HCT116 (cell line): ENCODE measurements around the gene DGCR8.

Experiments used
- ATF3 ChIP-seq: IDR thresholded peaks from 2 replicates; pipeline ENCODE4 v1.6.1; 2012
- CBX3 ChIP-seq: IDR thresholded peaks from 2 replicates; pipeline ENCODE4 v1.6.1; 2012; ENCODE audit warnings: low read depth
- CTCF ChIP-seq, 3 experiments: fragments of 200-600 bp in 1 of 3; sonication (generic) in 1 of 3; IDR thresholded peaks in 2 of 3; conservative IDR thresholded peaks in 1 of 3; 2 replicates each; pipeline ENCODE4 v1.5.1; 2012 to 2017; ENCODE audit warnings: low read depth in 2 of 3, low read length in 2 of 3, antibody characterized with exemption in 1 of 3, borderline replicate concordance in 1 of 3, control low read depth in 1 of 3, mild to moderate bottlenecking in 1 of 3, mixed read lengths in 1 of 3, mixed run types in 1 of 3, moderate library complexity in 1 of 3; ENCODE audit not compliant: insufficient read depth in 1 of 3
- EZH2 ChIP-seq: fragments of 200-600 bp; sonication (generic); IDR thresholded peaks from 2 replicates; pipeline ENCODE4 v1.6.1; 2017; ENCODE audit warnings: antibody characterized with exemption, mixed run types
- POLR2A ChIP-seq: IDR thresholded peaks from 2 replicates; pipeline ENCODE4 v1.7.0; 2011; ENCODE audit warnings: borderline replicate concordance; ENCODE audit not compliant: insufficient read depth, insufficient read length; ENCODE audit errors: extremely low read depth
- POLR2AphosphoS5 ChIP-seq: IDR thresholded peaks from 2 replicates; pipeline ENCODE4 v1.6.1; 2011; ENCODE audit warnings: mild to moderate bottlenecking, low read depth, low read length, moderate library complexity
- SRF ChIP-seq: IDR thresholded peaks from 2 replicates; pipeline ENCODE4 v1.6.1; 2012; ENCODE audit warnings: low read depth
- YY1 ChIP-seq: IDR thresholded peaks from 2 replicates; pipeline ENCODE4 v1.6.1; 2011; ENCODE audit warnings: low read length, low read depth, moderate library complexity, mild to moderate bottlenecking; ENCODE audit not compliant: insufficient replicate concordance; ENCODE audit errors: extremely low read depth
- ZFX ChIP-seq: fragments of 450-650 bp; IDR thresholded peaks from 2 replicates; pipeline ENCODE4 v1.6.1; 2017
- TF ChIP-seq, protein P1 (sequence below): IDR thresholded peaks from 2 replicates; pipeline ENCODE4 v1.6.1; 2012
- TF ChIP-seq, protein P2 (sequence below): IDR thresholded peaks from 2 replicates; pipeline ENCODE4 v1.6.1; 2012; ENCODE audit warnings: low read depth

DNA sequence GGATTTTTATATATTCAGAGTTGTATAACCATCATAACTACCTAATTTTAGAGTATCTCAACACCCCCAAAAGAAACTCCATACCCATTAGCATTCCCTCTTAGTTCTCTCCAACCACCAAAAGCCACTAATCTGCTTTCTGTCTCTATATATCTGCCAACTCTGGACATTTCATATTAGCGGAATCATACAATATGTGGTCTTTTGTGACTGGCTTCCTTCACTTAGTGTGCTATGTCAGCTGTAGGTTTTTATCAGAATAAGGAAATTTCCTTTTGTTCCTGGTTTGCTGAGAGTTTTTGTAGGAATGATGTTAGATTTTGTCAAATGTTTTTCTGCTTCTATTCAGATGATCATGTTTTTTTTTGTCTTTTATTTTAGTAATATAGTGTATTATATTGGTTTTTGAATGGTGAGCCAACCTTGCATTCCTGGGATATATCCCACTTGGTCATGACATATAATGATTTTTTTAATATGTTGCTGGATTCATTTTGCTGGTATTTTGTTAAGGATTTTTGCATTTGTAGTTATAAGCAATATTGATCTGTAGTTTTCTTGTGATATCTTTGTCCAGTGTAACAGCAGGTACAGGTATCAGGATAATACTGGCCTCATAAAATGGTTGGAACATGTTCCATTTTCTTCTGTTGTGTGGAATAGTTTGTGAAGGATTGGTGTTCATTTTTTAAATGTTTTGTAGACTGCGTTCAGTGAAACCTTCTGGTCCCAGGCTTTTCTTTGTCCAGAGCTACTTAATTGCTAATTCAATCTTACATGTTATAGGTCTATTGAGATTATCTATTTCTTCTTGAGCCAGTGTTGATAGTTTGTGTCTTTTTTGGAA lies 16.8 kb downstream of the DGCR8 start:
- no peak for TF ChIP-seq CTCF (IDR thresholded peaks at IDR 0.05 in 2 of 3, conservative IDR thresholded peaks at IDR 0.05 in 1 of 3; ENCODE audit: borderline replicate concordance in 1 of 3, insufficient read depth in 1 of 3, low read depth in 2 of 3, low read length in 2 of 3)
- no peak for TF ChIP-seq POLR2AphosphoS5
- no peak for TF ChIP-seq POLR2A
- TF ChIP-seq EZH2, result no peak
- TF ChIP-seq ZFX, result no peak
- no peak for TF ChIP-seq YY1
- TF ChIP-seq CBX3, result no peak
- TF ChIP-seq SRF, result no peak
- TF ChIP-seq, protein P1, sequence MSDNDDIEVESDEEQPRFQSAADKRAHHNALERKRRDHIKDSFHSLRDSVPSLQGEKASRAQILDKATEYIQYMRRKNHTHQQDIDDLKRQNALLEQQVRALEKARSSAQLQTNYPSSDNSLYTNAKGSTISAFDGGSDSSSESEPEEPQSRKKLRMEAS, result no peak
- TF ChIP-seq, protein P2, sequence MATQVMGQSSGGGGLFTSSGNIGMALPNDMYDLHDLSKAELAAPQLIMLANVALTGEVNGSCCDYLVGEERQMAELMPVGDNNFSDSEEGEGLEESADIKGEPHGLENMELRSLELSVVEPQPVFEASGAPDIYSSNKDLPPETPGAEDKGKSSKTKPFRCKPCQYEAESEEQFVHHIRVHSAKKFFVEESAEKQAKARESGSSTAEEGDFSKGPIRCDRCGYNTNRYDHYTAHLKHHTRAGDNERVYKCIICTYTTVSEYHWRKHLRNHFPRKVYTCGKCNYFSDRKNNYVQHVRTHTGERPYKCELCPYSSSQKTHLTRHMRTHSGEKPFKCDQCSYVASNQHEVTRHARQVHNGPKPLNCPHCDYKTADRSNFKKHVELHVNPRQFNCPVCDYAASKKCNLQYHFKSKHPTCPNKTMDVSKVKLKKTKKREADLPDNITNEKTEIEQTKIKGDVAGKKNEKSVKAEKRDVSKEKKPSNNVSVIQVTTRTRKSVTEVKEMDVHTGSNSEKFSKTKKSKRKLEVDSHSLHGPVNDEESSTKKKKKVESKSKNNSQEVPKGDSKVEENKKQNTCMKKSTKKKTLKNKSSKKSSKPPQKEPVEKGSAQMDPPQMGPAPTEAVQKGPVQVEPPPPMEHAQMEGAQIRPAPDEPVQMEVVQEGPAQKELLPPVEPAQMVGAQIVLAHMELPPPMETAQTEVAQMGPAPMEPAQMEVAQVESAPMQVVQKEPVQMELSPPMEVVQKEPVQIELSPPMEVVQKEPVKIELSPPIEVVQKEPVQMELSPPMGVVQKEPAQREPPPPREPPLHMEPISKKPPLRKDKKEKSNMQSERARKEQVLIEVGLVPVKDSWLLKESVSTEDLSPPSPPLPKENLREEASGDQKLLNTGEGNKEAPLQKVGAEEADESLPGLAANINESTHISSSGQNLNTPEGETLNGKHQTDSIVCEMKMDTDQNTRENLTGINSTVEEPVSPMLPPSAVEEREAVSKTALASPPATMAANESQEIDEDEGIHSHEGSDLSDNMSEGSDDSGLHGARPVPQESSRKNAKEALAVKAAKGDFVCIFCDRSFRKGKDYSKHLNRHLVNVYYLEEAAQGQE, result no peak
- no peak for TF ChIP-seq ATF3
